HepG2 (cell line): ENCODE results near the gene JOSD2. TPM values are rescaled to one million over a fixed set of nuclear protein-coding genes. Genes with fewer than 3 reads are reported as not detected.

Source experiments
- ATAC-seq: fragments of 200-7000 bp; cut with Tn5 transposase; 3 replicates; pipeline ENCODE4 v1.9.1; 2020; ENCODE audit warnings: mild to moderate bottlenecking, moderate library complexity
- BruUV-seq: library from RNA; stranded (reverse); fragments of 400-500 nt; replicated peaks from 2 replicates; lab custom pipeline; 2021; lab: Mats Ljungman, UMichigan
- CTCF ChIA-PET: fragments of 300-600 bp; formaldehyde crosslinking; extraction: SDS; loops from one replicate; lab custom pipeline; 2021; ENCODE audit warnings: low total read pairs, inconsistent platforms, low intra/inter-chr PET ratio; lab: Yijun Ruan, JAX
- POLR2A ChIA-PET: fragments of 350-600 bp; sonication (Branson Sonifier 250); formaldehyde crosslinking; loops from one replicate; lab custom pipeline; 2020; ENCODE audit warnings: antibody characterized with exemption, inconsistent platforms; lab: Yijun Ruan, JAX
- DNase-seq: peaks from one replicate; pipeline ENCODE4 v3.0.0-alpha.2; 2015; ENCODE audit warnings: low spot score
- FAIRE-seq: peaks from 3 replicates; lab custom pipeline; 2011; peaks lifted over from hg19 to GRCh38; lab: Jason Lieb, UNC
- H2AFZ ChIP-seq: one replicate; pipeline ENCODE4 v1.6.1; 2011; ENCODE audit warnings: low read length, inconsistent platforms
- H3K27ac ChIP-seq: fragments of 300-600 bp; 3 replicates; pipeline ENCODE4 v1.8.0; 2011; ENCODE audit warnings: mixed run types, mild to moderate bottlenecking, mixed read lengths, low read length, inconsistent platforms; ENCODE audit not compliant: insufficient read depth; ENCODE audit errors: extremely low read length
- H3K27me3 ChIP-seq, 2 experiments: fragments of 200-600 bp in 1 of 2; 2 replicates in 1 of 2; 3 replicates in 1 of 2; pipeline versions ENCODE4 v1.6.0 to v1.8.0; 2011; ENCODE audit warnings: low read length in 2 of 2, mild to moderate bottlenecking in 2 of 2, moderate library complexity in 2 of 2, inconsistent platforms in 1 of 2; ENCODE audit not compliant: insufficient read depth in 2 of 2, control insufficient read depth in 1 of 2
- H3K36me3 ChIP-seq, 2 experiments: fragments of 200-600 bp in 1 of 2; replicated peaks in 1 of 2; 2 replicates in 1 of 2; 3 replicates in 1 of 2; pipeline versions ENCODE4 v1.5.1 to v1.8.0; 2011; ENCODE audit warnings: low read length in 2 of 2, inconsistent platforms in 1 of 2; ENCODE audit not compliant: insufficient read depth in 2 of 2, control insufficient read depth in 1 of 2
- H3K4me1 ChIP-seq: 2 replicates; pipeline ENCODE4 v1.5.1; 2012; ENCODE audit warnings: low read length, inconsistent platforms; ENCODE audit not compliant: insufficient read depth
- H3K4me2 ChIP-seq: 2 replicates; pipeline ENCODE4 v1.6.0; 2011; ENCODE audit warnings: low read depth, low read length, inconsistent platforms
- H3K4me3 ChIP-seq, 3 experiments: fragments of 200-600 bp in 1 of 3; sonication (generic), shearing (Covaris generic) in 1 of 3; replicated peaks in 1 of 3; 2 replicates each; pipeline ENCODE4 v1.5.1; 2011 to 2016; ENCODE audit warnings: low read length in 3 of 3, inconsistent platforms in 2 of 3, low read depth in 2 of 3, mild to moderate bottlenecking in 2 of 3, control low read depth in 1 of 3, mixed read lengths in 1 of 3; ENCODE audit not compliant: insufficient read depth in 1 of 3
- H3K79me2 ChIP-seq: one replicate; pipeline ENCODE4 v1.6.1; 2011; ENCODE audit warnings: low read length, inconsistent platforms; ENCODE audit not compliant: insufficient read depth
- H3K9ac ChIP-seq: 2 replicates; pipeline ENCODE4 v1.6.0; 2011; ENCODE audit warnings: mild to moderate bottlenecking, low read depth, low read length, inconsistent platforms; ENCODE audit not compliant: insufficient read depth
- H3K9me3 ChIP-seq: 2 replicates; pipeline ENCODE4 v1.5.1; 2012; ENCODE audit warnings: mild to moderate bottlenecking, low read length
- H4K20me1 ChIP-seq: 2 replicates; pipeline ENCODE4 v1.6.0; 2011; ENCODE audit warnings: inconsistent platforms, mild to moderate bottlenecking, low read length, moderate library complexity; ENCODE audit not compliant: insufficient read depth
- JUND ChIP-seq: sonication (generic); formaldehyde crosslinking; IDR thresholded peaks from 2 replicates; pipeline ENCODE4 v1.8.0; 2022; ENCODE audit warnings: mild to moderate bottlenecking, missing genetic modification reagents
- SIX4 ChIP-seq: sonication (generic); formaldehyde crosslinking; IDR thresholded peaks from 2 replicates; pipeline ENCODE4 v1.4.0; 2020; ENCODE audit warnings: missing genetic modification reagents
- SMAD9 ChIP-seq: sonication (generic); formaldehyde crosslinking; IDR thresholded peaks from 2 replicates; pipeline ENCODE4 v1.5.1; 2020; ENCODE audit warnings: mild to moderate bottlenecking, missing genetic modification reagents
- SNAPC2 ChIP-seq: sonication (generic); formaldehyde crosslinking; IDR thresholded peaks from 2 replicates; pipeline ENCODE4 v1.8.1; 2022; ENCODE audit warnings: mild to moderate bottlenecking, missing genetic modification reagents
- ZBTB7A ChIP-seq: sonication (generic); formaldehyde crosslinking; IDR thresholded peaks from 2 replicates; pipeline ENCODE4 v1.8.0; 2022; ENCODE audit warnings: mild to moderate bottlenecking, missing genetic modification reagents
- ZNF329 ChIP-seq: sonication (generic); formaldehyde crosslinking; IDR thresholded peaks from 2 replicates; pipeline ENCODE4 v1.9.0; 2021; ENCODE audit warnings: low read depth, mild to moderate bottlenecking, missing genetic modification reagents
- WGBS: methylation state at CpG from one replicate; pipeline ENCODE4 v1.1.6; 2017; ENCODE audit warnings: low lambda C conversion rate; 5-methylcytosine and 5-hydroxymethylcytosine counted together
- in situ Hi-C: cut with HindIII; loops from 2 replicates; pipeline ENCODE4 v1.10.0; 2017; ENCODE audit warnings: low pct_unique_long_range_greater_than_20kb; ENCODE audit not compliant: extremely low pct_ligation_motif_present
- intact Hi-C: fragments of 100-400 bp; cut with micrococcal nuclease; formaldehyde crosslinking; loops from one replicate; pipeline ENCODE4 v1.10.0; 2022; ENCODE audit not compliant: unreplicated experiment
- polyA plus RNA-seq, 8 experiments: library from polyadenylated mRNA; depleted of rRNA in 3 of 8; stranded (reverse) in 7 of 8; unstranded in 1 of 8; fragments of >200 nt; fragmentation: Illumina TruSeq in 4 of 8; extraction: Trizol in 4 of 8; gene quantifications; 2 replicates each; pipeline versions ENCODE4 v1.2.1 to v1.2.3, GENCODE V29; 2011 to 2016; ENCODE audit warnings: low read depth in 4 of 8, missing spikeins in 1 of 8, mixed read lengths in 1 of 8; ENCODE audit not compliant: insufficient read depth in 1 of 8
- total RNA-seq, 5 experiments: library from RNA; depleted of rRNA; stranded (reverse); fragments of >200 nt; fragmentation: Illumina TruSeq; extraction: Trizol; gene quantifications; 2 replicates each; pipeline ENCODE4 v1.2.3, GENCODE V29; 2016; ENCODE audit warnings: low read depth in 1 of 5
- TF ChIP-seq, protein P1 (sequence below): sonication (generic); formaldehyde crosslinking; IDR thresholded peaks from 2 replicates; pipeline ENCODE4 v1.5.0; 2020; ENCODE audit warnings: missing genetic modification reagents
- TF ChIP-seq, protein P2 (sequence below): sonication (generic); formaldehyde crosslinking; IDR thresholded peaks from 2 replicates; pipeline ENCODE4 v1.8.1; 2023; ENCODE audit warnings: missing genetic modification reagents, inconsistent platforms, borderline replicate concordance
- TF ChIP-seq, protein P3 (sequence below): sonication (generic); formaldehyde crosslinking; IDR thresholded peaks from 2 replicates; pipeline ENCODE4 v1.4.0; 2020; ENCODE audit warnings: missing genetic modification reagents

JOSD2 gene
- total and polyA plus RNA-seq, 2 of the 13 experiments (the other 11 are each of a cell fraction or from before 2014, with no cell fraction given) = 2.0 to 4.1 TPM

DNA sequence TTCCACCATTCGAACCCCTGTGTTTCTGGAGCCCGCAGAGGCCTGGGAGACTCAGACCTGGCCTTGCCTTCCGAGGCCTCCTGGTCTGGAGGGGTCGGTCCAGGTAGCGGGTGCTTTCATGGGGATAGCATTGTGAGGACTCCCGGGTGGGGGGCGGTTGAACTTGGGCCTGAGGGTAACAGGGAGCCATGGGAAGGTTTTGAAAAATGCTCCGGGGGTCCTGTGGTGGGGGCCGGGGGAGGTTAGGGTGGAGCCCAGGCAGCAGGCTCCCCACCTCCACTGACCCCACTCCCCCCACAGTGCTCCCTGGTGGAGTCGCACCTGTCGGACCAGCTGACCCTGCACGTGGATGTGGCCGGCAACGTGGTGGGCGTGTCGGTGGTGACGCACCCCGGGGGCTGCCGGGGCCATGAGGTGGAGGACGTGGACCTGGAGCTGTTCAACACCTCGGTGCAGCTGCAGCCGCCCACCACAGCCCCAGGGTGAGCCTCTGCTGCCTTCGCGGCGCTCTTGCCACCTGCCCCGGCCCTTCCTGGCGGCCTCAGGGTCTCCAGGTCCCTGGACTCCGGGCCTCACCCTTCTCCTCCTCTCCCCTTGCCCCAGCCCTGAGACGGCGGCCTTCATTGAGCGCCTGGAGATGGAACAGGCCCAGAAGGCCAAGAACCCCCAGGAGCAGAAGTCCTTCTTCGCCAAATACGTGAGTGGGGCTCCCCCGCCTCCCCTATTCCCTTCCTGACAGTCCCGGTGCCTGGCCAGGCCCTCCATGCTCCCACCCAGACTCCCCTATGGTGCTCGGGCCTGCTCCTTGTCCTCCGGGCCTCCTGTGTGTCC, 30.5 kb downstream of the JOSD2 start (continued):
- TF ChIP-seq, protein P1, sequence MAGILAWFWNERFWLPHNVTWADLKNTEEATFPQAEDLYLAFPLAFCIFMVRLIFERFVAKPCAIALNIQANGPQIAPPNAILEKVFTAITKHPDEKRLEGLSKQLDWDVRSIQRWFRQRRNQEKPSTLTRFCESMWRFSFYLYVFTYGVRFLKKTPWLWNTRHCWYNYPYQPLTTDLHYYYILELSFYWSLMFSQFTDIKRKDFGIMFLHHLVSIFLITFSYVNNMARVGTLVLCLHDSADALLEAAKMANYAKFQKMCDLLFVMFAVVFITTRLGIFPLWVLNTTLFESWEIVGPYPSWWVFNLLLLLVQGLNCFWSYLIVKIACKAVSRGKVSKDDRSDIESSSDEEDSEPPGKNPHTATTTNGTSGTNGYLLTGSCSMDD = no peak
- no peak for TF ChIP-seq SMAD9 (CRISPR knock-in tag)
- no peak for TF ChIP-seq ZBTB7A (CRISPR knock-in tag)
- TF ChIP-seq, protein P2, sequence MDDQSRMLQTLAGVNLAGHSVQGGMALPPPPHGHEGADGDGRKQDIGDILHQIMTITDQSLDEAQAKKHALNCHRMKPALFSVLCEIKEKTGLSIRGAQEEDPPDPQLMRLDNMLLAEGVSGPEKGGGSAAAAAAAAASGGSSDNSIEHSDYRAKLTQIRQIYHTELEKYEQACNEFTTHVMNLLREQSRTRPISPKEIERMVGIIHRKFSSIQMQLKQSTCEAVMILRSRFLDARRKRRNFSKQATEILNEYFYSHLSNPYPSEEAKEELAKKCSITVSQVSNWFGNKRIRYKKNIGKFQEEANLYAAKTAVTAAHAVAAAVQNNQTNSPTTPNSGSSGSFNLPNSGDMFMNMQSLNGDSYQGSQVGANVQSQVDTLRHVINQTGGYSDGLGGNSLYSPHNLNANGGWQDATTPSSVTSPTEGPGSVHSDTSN (CRISPR knock-in tag) = no peak
- TF ChIP-seq, protein P3, sequence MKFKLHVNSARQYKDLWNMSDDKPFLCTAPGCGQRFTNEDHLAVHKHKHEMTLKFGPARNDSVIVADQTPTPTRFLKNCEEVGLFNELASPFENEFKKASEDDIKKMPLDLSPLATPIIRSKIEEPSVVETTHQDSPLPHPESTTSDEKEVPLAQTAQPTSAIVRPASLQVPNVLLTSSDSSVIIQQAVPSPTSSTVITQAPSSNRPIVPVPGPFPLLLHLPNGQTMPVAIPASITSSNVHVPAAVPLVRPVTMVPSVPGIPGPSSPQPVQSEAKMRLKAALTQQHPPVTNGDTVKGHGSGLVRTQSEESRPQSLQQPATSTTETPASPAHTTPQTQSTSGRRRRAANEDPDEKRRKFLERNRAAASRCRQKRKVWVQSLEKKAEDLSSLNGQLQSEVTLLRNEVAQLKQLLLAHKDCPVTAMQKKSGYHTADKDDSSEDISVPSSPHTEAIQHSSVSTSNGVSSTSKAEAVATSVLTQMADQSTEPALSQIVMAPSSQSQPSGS (CRISPR knock-in tag) = no peak
- no peak for TF ChIP-seq SIX4 (CRISPR knock-in tag)
- TF ChIP-seq SNAPC2 (CRISPR knock-in tag) = no peak

DNA sequence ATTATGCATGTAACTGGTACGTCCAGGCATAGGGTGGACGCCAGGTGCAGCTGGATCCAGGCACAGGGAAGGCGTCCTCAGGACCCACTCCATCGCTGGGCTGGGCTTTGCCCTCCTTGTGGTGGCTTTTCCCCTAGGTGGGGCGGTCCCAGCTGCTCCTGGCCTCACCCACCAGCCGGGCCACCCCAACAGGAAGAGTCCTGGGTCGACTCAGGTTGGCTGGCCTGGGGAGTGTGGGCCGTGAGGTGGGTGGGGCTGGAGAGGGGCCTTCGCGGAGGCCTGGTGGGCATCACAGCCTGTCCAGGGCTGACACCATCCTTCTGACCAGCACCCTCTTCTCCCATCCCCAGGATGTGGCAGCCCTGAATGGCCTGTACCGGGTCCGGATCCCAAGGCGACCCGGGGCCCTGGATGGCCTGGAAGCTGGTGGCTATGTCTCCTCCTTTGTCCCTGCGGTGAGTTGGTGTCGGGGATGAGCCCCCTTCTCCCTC, 31.2 kb downstream of the JOSD2 start:
- Histone ChIP-seq H3K9me3 (no peaks in the 10 kb centered on the region), H3K9ac (no peak overlapping the region), H4K20me1 (no peaks in the 10 kb centered on the region), H3K79me2 (no peaks in the 10 kb centered on the region), H3K4me3 (no peak overlapping the region), H2AFZ (no peak overlapping the region), H3K36me3 (no peaks in the 10 kb centered on the region), H3K4me2 (no peak overlapping the region)
- CTCF ChIA-PET = interaction anchor here (1.2 to 2.4 kb wide), 4 partner anchors 16 to 123 kb away, joined by 5 to 71 read pairs (median 15); partner anchors contain the start of gene NAPSA
- no peak; the same call in 2 of the 3 replicates for ATAC-seq
- no peak for FAIRE-seq
- 22% methylated on average over 5 of the region's 16 CpGs for WGBS
- intact Hi-C loops = loop anchor here (1.0 kb wide), 2 partner anchors 112 to 123 kb away; no protein-coding TSS in a partner anchor
- no TSS peak for BruUV-seq
- DNase-seq = no peak
- TF ChIP-seq ZNF329 (CRISPR knock-in tag) (0 out of 2 replicates have a peak, but pooled peaks have one; percentile 67), JUND (CRISPR knock-in tag) (no peak)
- TF ChIP-seq, all 625 proteins: peak for 1
- Histone ChIP-seq H3K4me1 (no peaks in the 10 kb centered on the region), H3K27me3 (peaks cover 4 to 13% of the 10 kb centered on the region in 2 experiments; a peak in 3 of 5 replicates), H3K27ac (no peak overlapping the region)
- in situ Hi-C loops = no loop called here
- POLR2A ChIA-PET = interaction anchor here (1.4 kb wide), 1 partner anchor 111 kb away, joined by 3 read pairs; no protein-coding TSS in a partner anchor
